ENCODE measurements around the gene DBF4B.
"Not testable (repeated sequence)": the region's sequence is repeated elsewhere in the genome, so short reads cannot be mapped to it uniquely, and the experiment has no call there.

DBF4B gene, protein sequence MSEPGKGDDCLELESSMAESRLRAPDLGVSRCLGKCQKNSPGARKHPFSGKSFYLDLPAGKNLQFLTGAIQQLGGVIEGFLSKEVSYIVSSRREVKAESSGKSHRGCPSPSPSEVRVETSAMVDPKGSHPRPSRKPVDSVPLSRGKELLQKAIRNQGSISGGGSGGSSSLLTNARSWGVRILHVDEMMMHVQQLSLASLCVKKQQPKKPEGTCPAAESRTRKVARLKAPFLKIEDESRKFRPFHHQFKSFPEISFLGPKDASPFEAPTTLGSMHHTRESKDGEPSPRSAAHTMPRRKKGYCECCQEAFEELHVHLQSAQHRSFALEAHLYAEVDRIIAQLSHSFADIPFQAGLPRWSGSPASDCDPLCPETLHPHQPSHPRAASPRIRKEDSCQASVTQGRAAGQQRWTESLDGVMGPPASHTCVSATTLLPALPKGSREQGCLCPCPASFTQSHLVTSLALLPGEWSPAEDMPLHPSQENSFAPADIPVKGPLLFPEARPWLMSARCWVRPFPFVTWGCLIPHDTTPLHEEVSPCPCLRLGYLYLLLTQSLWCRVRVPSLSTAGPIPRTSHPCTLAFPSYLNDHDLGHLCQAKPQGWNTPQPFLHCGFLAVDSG

DNA sequence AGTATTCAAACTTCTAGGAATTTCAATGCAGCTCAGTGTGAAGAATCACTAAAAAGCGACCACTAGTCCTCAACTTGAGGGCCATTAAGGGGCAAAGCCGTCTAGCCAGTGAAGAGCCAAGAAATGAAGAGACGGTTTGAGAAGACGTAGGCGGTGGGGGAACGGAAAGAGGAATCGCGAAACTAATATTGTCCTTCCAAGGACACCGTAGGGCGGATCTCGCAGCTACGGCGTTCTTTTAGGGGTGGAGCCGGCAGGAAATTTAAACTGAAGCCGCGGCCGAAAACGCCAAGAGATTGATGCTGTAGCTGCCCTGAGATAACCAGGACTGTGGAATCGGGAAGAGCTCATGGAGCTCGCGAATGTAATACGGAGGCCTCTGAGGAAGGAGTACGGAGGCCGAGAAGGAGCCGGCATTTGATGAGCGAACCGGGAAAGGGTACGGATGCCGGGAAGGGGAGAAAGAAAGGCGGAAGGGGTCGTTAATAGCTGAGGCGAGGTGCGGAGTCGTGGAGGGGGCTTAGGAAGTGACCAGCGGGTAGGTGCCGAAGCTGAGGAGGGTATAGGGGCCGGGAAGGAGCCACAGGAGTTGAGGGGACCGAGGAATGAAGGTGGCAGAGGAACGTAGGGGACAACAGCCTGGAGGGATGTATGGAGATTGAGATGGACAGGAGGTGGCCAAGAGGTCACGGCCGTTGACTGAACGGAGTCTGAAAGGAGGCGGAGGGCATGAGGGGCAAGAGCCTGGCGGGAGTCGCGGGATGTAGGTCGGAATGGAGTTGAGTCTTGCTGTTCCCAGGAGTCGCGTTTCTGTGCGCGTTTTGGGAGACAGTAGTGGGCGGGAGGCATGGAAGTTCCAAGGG lies at the start of gene DBF4B:
DBF4B (plus strand) TSS at position 265 of the 863 bp plus-strand sequence; CDS start at position 421, 156 bp downstream.
- DNase-seq (ENCODE audit: low spot score) = peak; percentile 81

DNA sequence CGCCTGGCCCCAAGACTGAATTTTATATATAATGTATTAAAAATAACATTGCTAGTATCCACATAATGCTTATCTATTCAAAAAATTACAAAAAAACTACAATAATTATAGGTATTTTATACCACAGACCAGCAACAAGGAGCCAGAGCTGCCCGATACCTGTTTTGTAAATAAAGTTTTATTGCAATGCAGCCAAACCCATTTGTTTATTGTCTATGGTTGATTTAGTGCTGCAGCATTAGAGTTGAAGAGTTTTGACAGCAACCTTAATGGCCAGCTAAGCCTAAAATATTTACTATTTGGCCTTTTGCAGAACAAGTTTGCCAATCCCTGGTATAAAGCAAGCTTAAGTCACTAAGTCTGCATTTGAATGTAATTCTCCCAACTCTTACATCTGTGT lies 46.6 kb upstream of the DBF4B start:
- DNase-seq (ENCODE audit: low spot score) = no peak

DNA sequence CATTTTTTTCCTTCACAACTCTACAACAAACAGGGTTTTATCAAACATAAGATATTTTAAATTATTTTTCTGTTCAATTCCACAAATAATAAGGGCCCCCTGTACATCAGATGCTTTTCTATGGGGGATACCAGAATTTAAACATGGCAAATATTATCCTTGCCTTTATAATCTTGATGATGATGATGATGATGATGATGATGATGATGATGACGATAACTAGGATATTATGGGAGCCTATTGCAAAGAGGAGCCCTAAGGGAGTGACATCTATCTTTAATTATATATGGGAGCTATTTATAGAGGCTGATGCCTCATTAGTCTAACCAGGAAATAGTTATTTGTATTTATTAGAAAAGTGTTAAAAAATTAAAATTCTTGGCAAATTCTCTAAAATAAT lies 45.4 kb upstream of the DBF4B start:
- DNase-seq (ENCODE audit: low spot score) = no peak

DNA sequence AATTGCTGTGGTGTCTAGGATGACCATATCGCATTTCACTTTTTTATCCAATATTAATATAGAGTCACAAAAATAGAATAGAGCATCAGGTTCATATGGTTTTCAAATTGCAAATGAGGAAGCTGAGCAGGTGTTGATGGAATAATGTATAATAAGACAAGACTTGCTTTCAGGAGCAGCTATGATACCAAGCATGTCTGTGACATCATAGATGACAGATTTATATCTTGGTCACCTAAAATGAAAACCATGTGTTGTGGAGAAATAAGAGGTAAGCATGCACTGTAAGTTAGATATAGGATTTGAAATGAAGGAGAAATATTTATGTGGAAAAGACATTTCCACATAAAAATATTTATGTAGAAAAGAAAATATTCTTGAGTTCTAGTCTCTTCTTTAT lies 43.6 kb upstream of the DBF4B start:
- no peak for DNase-seq (ENCODE audit: low spot score)

DNA sequence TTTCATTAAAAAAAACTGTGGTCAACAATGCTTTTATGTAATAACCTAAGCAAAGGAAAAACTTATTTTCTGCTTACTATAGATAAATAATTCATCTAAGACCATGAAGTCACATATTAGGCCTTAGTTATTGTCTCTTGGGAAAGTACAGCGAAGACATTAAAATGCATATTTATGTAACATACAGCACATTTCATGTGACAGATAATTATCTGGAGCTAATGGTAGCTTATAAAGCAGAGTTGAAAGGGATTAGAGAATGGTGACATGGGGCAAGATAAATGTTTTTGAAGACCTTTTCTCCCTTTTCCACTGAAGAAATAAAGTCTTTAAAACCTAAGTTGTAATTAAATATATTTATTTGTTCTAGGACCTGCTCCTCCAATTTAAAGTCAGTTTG lies 42.5 kb upstream of the DBF4B start:
- no peak for DNase-seq (ENCODE audit: low spot score)

DNA sequence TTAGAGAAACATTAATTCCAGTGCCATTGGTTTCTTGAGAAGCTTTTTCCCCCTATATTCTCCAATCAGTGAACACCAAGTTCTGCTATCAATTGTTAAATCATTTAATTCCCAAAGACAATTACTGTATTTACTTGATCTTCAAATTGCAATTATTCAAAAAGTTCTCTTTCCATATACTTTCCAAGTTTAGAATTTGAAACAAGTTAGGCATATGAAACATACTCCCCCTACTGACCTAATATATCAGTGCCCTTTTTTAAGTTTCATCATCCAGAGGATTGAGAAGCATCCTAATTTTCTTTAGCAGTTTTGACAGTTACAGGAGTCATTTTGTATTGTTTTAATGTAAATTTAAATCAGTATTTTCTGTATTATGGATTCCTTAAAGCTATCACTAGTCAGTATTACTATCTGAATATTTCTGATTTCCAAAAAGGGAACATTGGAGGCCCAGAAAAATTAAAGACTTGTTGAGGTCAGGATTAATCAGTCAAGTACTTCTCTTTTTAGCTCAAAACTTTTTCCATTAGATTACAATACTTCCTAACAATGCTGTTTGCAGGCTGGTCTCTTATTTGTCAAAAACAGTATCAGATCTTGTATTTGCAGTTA lies 35.9 kb upstream of the DBF4B start:
- DNase-seq (ENCODE audit: low spot score) = no peak

DNA sequence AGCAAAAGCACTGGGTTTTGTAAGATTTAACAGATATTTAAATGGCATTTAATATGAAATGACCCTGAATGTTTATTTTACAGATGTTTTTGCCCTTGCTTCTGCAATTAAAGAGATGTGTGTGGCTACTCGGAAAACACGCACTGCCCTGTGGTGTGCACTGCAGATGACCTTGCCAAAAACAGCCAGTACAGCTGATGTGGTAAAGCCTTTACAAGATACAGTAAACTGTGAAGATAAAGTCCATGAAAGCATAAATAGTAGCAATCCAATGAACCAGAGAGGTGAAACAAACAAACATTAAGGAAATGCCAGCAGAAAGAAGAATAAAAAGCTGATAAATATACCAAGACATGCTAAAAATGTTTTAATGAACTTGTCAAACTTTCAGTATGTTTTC lies 34.6 kb upstream of the DBF4B start:
- DNase-seq (ENCODE audit: low spot score) = no peak

DNA sequence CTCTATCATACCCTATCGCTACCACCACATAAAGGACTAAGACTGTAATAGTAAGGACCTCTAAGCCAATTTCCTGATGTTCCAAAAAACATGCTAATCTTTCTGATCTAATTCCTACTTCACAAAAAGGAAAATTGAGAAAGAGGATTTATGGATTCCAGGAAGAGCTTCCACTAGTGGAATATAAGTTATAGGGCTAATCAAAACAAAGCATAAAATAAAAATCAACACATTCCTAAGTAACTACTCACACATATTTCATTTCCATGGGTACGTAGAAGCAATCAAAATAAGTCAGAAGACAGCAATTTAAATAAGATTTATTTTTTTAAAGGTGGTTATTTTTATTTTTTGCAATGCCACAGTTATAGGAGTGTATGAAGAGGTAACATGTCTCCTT lies 31.3 kb upstream of the DBF4B start:
- no peak for DNase-seq (ENCODE audit: low spot score)

DNA sequence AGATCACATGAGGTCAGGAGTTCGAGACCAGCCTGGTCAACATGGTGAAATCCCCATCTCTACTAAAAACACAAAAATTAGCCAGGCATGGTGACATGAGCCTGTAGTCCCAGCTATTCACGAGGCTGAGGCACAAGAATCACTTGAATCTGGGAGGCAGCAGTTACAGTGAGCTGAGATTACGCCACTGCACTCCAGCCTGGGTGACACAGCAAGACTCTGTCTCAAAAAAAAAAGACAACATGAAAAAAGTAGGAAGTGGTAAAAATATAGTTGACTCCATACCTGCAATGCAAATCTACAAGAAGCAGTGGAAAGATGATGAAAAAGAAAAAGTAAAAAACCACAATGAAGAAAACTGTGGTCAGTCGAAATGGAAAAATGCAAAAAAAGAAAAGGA lies 25.2 kb upstream of the DBF4B start:
- DNase-seq (ENCODE audit: low spot score) = not testable (repeated sequence)

DNA sequence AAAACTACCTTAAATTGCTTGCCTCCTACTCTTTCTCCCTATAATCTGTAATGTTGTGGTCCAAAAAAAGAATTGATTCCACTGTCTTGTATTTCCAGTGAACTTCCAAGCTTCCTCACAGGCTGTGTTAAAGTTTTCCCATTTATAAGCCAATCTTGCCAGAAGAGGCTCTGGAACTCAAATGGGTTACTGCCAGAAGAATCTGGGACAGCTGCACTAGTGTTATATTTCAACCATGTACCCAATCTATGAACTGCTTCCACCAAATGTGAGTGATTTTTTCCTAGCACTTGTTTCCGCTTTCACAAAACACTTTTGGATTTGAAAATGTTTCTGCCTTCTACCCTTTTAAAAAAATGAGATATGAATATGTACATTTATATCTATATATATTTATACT lies 20.7 kb upstream of the DBF4B start:
- DNase-seq (ENCODE audit: low spot score) = no peak

DNA sequence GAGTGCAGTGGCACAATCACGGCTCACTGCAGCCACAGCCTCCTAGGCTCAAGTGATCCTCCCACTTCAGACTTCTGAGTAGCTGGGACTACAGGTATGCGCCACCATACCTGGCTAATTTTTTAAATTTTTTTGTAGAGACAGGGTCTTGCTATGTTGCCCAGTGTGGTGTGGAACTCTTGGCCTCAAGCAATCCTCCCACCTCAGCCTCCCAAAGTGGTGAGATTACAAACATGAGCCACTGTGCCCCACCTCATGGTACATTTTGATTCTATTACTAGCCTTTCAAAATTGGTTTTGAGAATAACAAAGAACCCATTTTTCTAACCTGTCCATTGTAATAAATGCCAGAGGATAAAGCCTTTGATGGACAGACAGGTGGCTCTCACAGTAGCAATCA lies 20.3 kb upstream of the DBF4B start:
- no peak for DNase-seq (ENCODE audit: low spot score)

DNA sequence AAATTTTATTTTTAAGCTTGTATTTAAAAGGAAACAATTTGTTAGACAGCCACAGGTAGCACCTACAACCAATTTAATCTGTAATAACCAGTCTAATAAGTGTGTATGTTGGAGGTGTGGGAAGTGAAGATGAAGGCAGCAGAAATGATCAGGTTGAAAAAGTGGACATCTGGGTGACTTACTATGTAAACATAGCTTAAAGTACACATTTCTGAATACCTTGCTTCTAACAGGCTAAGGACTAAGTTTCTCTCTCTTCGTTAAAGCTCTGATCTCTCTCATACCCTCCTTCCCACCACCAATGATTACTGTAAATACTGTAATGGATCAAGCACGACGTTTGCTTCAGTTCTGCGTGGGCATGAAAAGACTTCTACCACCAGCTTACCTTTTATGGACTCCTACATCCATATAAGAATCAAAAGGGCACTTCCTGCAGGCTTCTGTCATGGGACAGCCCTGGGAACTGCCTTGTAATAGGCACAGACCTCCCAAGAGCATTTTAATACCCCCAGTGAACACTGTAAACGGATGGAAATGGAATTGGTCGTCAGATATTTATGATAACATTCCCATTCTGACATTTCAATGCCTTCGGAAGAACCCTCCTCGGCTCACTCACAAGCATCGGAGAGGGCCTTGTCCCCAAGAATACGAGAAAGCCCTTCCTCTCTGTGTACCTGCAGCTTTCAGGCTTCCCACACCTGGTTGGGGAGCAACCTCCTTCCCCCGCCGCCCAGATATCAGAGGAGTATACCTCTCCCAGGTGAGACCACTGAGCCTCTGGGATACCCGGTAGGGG lies 19.6 kb upstream of the DBF4B start:
- no peak for DNase-seq (ENCODE audit: low spot score)

DNA sequence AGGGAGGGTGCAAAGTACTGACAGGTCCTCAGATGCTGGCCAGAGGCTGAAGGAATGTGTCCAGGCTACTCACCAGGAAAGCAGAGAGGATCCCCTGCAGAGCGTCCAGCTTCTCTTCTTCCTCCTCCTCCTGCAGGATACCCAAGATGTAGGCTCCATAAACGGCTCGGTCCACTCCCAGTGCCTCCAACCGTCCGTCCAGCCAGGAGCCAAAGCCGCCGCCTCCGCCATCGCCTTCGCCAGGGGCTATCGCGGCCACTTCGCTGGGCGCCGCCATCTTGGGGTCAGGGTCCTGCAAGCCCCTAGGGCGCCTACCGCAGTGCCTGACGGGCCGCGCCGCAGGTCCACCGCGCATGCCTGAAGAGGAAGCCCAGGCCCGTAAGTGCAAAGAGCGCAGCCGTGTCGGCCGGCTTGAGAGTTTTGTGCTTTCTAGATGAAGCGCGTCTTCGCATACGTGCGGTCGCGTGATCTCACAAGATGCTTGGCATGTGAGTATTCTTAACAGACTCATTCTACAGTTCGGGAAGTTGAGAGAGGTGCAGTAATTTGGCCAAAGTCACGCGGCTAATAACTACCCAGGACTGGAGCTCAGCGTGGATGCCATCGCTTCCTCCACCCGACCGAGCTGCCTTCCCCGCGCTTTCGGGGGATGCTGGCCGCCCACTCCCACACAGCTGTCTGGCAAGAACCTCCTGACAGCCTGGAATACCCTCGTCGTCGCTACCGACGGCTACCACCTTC lies 18.8 kb upstream of the DBF4B start, which contains the start of gene CCDC43:
CCDC43 (minus strand) TSS at position 300 of the 741 bp plus-strand sequence; CDS start at position 277, 23 bp downstream.
- peak; percentile 84 for DNase-seq (ENCODE audit: low spot score)

DNA sequence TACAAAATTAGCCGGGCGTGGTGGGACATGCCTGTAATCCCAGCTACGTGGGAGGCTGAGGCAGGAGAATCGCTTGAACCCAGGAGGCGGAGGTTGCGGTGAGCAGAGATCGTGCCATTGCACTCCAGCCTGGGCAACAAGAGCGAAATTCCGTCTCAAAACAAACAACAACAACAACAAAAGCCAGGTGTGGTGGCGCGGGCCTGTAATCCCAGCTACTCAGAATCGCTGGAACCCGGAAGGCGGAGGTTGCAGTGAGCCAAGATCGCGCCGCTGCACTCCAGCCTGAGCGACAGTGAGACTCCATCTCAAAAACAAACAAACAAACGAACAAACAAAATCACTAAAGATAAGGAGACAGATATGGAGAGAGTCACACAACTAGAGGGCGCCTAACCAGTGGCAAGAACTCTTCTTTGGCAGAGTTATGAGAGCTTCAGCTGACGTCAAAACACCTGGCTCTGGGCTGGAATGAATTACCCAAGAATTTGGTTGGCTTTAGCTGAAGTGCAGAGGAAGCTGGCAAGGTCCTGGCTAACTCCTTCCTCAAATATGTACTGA lies 17.6 kb upstream of the DBF4B start:
- not testable (repeated sequence) for DNase-seq (ENCODE audit: low spot score)

DNA sequence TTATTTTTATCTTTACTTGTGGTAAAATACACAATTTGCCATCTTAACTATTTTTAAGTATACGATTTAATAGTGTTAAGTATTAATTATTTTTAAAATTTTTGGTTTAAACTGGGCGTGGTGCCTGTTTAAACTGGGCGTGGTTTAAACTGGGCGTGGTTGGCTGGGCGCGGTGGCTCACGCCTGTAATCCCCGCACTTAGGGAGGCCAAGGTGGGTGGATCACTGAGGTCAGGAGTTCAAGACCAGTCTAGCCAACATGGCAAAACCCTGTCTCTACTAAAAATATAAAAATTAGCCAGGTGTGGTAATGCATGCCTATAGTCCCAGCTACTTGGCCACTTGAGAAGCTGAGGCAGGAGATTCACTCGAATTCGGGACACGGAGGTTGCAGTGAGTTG lies 14.9 kb upstream of the DBF4B start:
- no peak for DNase-seq (ENCODE audit: low spot score)

DNA sequence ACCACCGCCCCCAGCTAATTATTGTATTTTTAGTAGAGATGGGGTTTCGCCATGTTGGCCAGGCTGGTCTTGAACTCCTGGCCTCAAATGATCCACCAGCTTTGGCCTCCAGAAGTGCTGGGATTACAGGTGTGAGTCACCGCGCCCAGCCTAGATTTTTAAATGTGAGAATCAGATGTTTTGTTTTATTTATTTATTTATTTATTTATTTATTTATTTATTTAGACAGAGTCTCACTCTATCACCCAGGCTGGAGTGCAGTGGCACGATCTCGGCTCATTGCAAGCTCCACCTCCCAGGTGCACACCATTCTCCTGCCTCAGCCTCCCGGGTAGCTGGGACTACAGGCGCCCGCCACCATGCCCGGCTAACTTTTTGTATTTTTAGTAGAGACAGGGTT lies 8.2 kb upstream of the DBF4B start:
- not testable (repeated sequence) for DNase-seq (ENCODE audit: low spot score)

DNA sequence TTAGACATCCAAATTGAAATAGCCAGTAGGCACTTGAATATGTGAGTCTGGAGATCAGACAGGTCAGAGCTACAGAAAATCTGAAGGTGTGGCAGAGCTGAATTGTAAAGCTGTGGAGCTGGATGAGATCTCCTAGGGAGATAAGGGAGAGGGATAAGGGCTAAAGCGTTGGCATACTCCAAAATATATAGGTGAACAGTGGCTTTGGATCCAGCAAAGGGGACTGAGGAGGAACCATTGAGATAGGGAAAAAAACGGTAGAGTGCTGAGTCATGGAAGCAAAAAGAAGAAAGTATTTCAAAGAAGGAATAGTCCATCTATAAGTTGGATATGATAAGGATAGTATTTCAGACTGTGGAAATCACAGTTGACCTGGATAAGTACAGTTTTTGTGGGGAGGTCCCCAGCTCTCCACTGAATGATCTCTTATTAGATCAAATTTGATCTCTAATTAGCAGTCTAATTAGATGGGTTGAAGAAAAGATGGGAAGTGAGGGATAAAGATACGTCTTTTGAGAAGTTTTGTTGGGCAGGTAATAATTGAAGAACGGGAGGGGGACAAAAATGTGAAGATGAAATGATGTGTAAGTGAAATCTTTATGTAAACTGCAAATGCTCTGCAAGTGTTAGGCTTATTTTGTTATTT lies 587 bp upstream of the DBF4B start:
- DNase-seq (ENCODE audit: low spot score) = no peak

DNA sequence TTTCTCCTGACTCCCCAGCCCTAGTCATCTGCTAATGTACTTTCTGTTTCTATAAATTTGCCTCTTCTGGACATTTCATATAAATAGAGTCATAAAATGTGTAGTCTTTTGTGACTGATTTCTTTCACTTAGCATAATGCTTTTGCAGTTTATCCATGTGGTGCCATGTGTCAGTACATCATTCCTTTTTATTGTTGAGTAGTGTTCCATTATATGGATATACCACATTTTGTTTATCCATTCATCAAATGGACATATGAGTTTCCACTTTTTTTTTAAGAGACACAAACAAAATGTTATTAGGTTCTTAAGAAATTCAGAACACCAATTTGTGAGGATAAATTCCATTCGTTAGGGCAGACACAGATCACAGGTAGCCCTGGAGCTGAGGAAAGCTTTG lies 11.0 kb downstream of the DBF4B start:
- no peak for DNase-seq (ENCODE audit: low spot score)

DNA sequence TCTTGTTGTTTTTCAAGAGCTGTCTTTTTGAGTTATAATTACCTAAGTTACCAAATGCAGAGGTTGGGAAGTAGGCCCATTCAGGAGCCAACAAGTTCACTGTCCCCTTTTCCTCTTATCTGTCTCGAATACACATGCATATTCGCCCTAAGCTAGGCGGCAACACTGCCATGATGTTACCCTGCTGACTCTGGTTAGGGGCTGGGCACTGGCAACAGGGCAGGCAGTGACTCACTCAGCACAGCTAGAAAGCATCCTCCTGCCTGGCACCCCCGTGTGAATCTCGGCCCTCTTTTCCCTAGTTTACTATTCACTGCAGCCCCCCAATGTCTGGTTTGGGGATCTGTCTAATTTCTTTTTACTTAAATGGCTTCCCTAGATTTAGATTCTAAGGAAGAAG lies 13.8 kb downstream of the DBF4B start:
- no peak for DNase-seq (ENCODE audit: low spot score)

DNA sequence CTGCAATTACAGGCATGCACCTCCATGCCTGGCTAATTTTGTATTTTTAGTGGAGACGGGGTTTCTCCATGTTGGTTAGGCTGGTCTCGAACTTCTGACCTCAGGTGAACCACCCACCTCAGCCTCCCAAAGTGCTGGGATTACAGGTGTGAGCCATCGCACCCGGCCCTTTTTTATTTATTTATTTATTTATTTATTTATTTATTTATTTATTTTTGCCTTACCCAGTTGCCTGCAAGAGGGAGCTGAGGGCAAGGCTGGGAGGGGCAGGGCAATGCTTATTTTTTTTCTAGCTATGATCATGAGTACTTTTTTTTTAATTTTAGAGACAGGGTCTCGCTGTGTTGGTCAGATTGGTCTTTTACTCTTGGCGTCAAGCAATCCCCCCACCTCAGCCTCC lies 17.7 kb downstream of the DBF4B start:
- not testable (repeated sequence) for DNase-seq (ENCODE audit: low spot score)
